B cell (primary cell): ENCODE measurements around the gene FAF1. TPM values are rescaled to one million over a fixed set of nuclear protein-coding genes. Genes with fewer than 3 reads are reported as not detected.

Source experiments
- ATAC-seq: fragments of 200-7000 bp; cut with Tn5 transposase; one replicate; pipeline ENCODE4 v1.10.0; 2021; ENCODE audit warnings: low read depth, mild to moderate bottlenecking, moderate number of reproducible peaks, moderate library complexity
- CTCF ChIA-PET: fragments of 350-600 bp; sonication (Branson Sonifier 250); formaldehyde crosslinking; loops from one replicate; lab custom pipeline; 2021; ENCODE audit warnings: antibody characterized with exemption, inconsistent platforms; lab: Charles Lee
- POLR2A ChIA-PET: fragments of 350-600 bp; sonication (Branson Sonifier 250); formaldehyde crosslinking; loops from one replicate; lab custom pipeline; 2021; ENCODE audit warnings: antibody characterized with exemption; lab: Charles Lee
- DNase-seq: peaks from one replicate; pipeline ENCODE4 v3.0.0; 2013
- H2AFZ ChIP-seq: 2 replicates; pipeline ENCODE4 v1.6.1; 2012; ENCODE audit warnings: mild to moderate bottlenecking, low read depth, low read length; ENCODE audit not compliant: insufficient read depth, poor library complexity, severe bottlenecking
- H3K27ac ChIP-seq, 2 donors: 1 replicate in 1 of 2; 2 replicates in 1 of 2; pipeline ENCODE4 v1.5.1; 2012 to 2013; ENCODE audit warnings: low read length in 2 of 2, mild to moderate bottlenecking in 2 of 2, moderate library complexity in 1 of 2
- H3K27me3 ChIP-seq, 4 experiments: fragments of 200-600 bp in 1 of 4; sonication (generic) in 1 of 4; replicated peaks in 1 of 4; 1 replicate in 2 of 4; 2 replicates in 2 of 4; pipeline versions ENCODE4 v1.6.1 to v1.7.0; 2013 to 2016; ENCODE audit warnings: low read length in 3 of 4, mild to moderate bottlenecking in 2 of 4, mixed read lengths in 1 of 4, moderate library complexity in 1 of 4; ENCODE audit not compliant: insufficient read depth in 4 of 4, control insufficient read depth in 3 of 4; ENCODE audit errors: control extremely low read depth in 1 of 4
- H3K36me3 ChIP-seq, 2 experiments: replicated peaks in 1 of 2; 1 replicate in 1 of 2; 2 replicates in 1 of 2; pipeline versions ENCODE4 v1.6.1 to v1.7.1; 2013; ENCODE audit warnings: low read length in 1 of 2; ENCODE audit not compliant: insufficient read depth in 2 of 2, control insufficient read depth in 1 of 2; ENCODE audit errors: control extremely low read depth in 1 of 2, extremely low read depth in 1 of 2
- H3K4me1 ChIP-seq, 2 donors: fragments of 200-600 bp in 1 of 2; sonication (generic) in 1 of 2; 1 replicate in 1 of 2; 2 replicates in 1 of 2; pipeline versions ENCODE4 v1.5.1 to v1.6.1; 2013 to 2017; ENCODE audit warnings: low read length in 2 of 2; ENCODE audit not compliant: control insufficient read depth in 2 of 2, insufficient read depth in 2 of 2
- H3K4me2 ChIP-seq: replicated peaks from 2 replicates; pipeline ENCODE3; 2012; ENCODE audit warnings: mild to moderate bottlenecking, low read depth, low read length; ENCODE audit not compliant: poor library complexity, severe bottlenecking
- H3K4me3 ChIP-seq, 5 experiments: fragments of 200-600 bp in 1 of 5; sonication (generic) in 1 of 5; 1 replicate in 3 of 5; 2 replicates in 2 of 5; pipeline versions ENCODE4 v1.5.1 to v1.7.0; 2011 to 2016; ENCODE audit warnings: low read length in 4 of 5, mild to moderate bottlenecking in 4 of 5, low read depth in 2 of 5, control low read depth in 1 of 5, moderate library complexity in 1 of 5; ENCODE audit not compliant: insufficient read depth in 1 of 5; ENCODE audit errors: control extremely low read depth in 1 of 5, extremely low read depth in 1 of 5
- H3K79me2 ChIP-seq: fragments of 200-600 bp; sonication (generic); one replicate; pipeline ENCODE4 v1.6.0; 2016; ENCODE audit warnings: low read length; ENCODE audit not compliant: control insufficient read depth, insufficient read depth
- H3K9ac ChIP-seq: fragments of 200-600 bp; sonication (generic); 2 replicates; pipeline ENCODE4 v1.6.1; 2017; ENCODE audit warnings: mild to moderate bottlenecking, low read length, moderate library complexity
- H3K9me3 ChIP-seq, 3 donors: one replicate each; pipeline versions ENCODE4 v1.6.1 to v1.7.1; 2013; ENCODE audit warnings: low read length in 2 of 3; ENCODE audit not compliant: control insufficient read depth in 2 of 3, insufficient read depth in 1 of 3; ENCODE audit errors: control extremely low read depth in 1 of 3
- H4K20me1 ChIP-seq: 2 replicates; pipeline ENCODE4 v1.6.0; 2012; ENCODE audit warnings: mild to moderate bottlenecking, low read length; ENCODE audit not compliant: insufficient read depth, control insufficient read depth, poor library complexity, severe bottlenecking
- H3K27ac Mint-ChIP-seq: one replicate; pipeline ENCODE4 v1.8.0; 2021; ENCODE audit warnings: mixed read lengths
- H3K27me3 Mint-ChIP-seq: one replicate; pipeline ENCODE4 v1.8.0; 2021; ENCODE audit warnings: mixed read lengths
- H3K4me1 Mint-ChIP-seq: one replicate; pipeline ENCODE4 v1.8.0; 2021; ENCODE audit warnings: mixed read lengths
- H3K4me3 Mint-ChIP-seq: one replicate; pipeline ENCODE4 v1.8.0; 2021; ENCODE audit warnings: mixed read lengths
- H3K9me3 Mint-ChIP-seq: one replicate; pipeline ENCODE4 v1.8.0; 2022; ENCODE audit warnings: mixed read lengths; ENCODE audit not compliant: insufficient read depth
- EZH2 ChIP-seq: IDR thresholded peaks from 2 replicates; pipeline ENCODE4 v1.6.1; 2012; ENCODE audit warnings: borderline replicate concordance, low read depth, mild to moderate bottlenecking, moderate library complexity, low read length; ENCODE audit not compliant: insufficient read depth, poor library complexity, severe bottlenecking
- WGBS: methylation state at CpG from one replicate; pipeline ENCODE4 v1.1.5; 2013; ENCODE audit warnings: missing lambda C conversion rate; ENCODE audit not compliant: insufficient coverage; 5-methylcytosine and 5-hydroxymethylcytosine counted together
- intact Hi-C: fragments of 100-400 bp; cut with micrococcal nuclease; formaldehyde crosslinking; loops from one replicate; pipeline ENCODE4 v1.10.0; 2022
- polyA plus RNA-seq: library from polyadenylated mRNA; depleted of rRNA; stranded (reverse); fragments of >200 nt; gene quantifications from 2 replicates; pipeline ENCODE4 v1.2.3, GENCODE V29; 2012
- total RNA-seq, 2 donors: library from RNA; stranded (reverse); fragments of 120-200 nt in 1 of 2; gene quantifications; 1 replicate in 1 of 2; 2 replicates in 1 of 2; pipeline versions ENCODE4 v1.2.3 to v1.2.4, GENCODE V29; 2013 to 2022
- TF ChIP-seq, protein P1 (sequence below): fragments of 200-600 bp; IDR thresholded peaks from one replicate; pipeline ENCODE4 v1.8.0; 2022; ENCODE audit warnings: antibody characterized with exemption, mild to moderate bottlenecking

The FAF1 gene
- total and polyA plus RNA-seq, 2 donors (not counting 1 experiment from before 2014, with no cell fraction given): 10.1 to 58.4 TPM

DNA sequence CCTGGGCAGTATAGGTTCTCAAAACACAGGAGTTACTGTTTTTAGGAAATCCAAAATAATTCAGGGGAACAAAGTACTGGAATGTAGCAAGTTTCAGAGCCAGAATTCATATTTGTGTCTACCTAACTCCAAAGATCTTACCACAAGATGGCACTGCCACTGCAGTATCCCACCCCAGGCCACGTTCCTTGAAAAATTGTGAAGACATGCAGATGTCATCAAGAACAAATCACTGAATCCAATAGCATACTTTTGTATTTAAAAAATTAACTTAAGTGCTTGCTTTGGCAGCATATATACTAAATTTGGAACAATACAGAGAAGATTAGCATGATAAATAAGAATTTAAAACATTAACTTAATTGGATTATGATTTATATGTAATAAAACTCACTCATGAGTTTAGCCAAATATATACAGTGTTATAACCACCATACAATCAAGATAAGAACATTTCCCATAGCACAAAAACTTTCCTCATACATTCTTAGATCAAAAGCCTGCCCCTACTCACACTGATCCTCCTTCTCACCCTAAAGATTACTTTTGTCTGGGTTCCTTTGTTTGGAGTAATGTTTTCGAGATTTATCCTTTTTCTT, 209.9 kb downstream of the FAF1 start:
- intact Hi-C loops: no loop called here
- Histone ChIP-seq H3K9ac (no peak overlapping the region), H3K9me3 (no peaks in the 10 kb centered on the region), H4K20me1 (no peaks in the 10 kb centered on the region), H3K27me3 (no peaks in the 10 kb centered on the region), H3K4me3 (no peak overlapping the region), H3K4me1 (no peaks in the 10 kb centered on the region), H3K27ac (no peak overlapping the region), H2AFZ (no peak overlapping the region), H3K36me3 (peaks cover 0 to 3% of the 10 kb centered on the region in 2 experiments), H3K4me2 (no peak overlapping the region), H3K79me2 (no peaks in the 10 kb centered on the region)
- ChIA-PET POLR2A (no interaction called here), CTCF (interaction anchor here (0.7 to 1.1 kb wide), 3 partner anchors 170 to 442 kb away, joined by 3 to 8 read pairs (median 3); no protein-coding TSS in a partner anchor)
- Mint-ChIP-seq H3K4me3 (no peak overlapping the region), H3K9me3 (no peaks in the 10 kb centered on the region), H3K4me1 (no peaks in the 10 kb centered on the region), H3K27me3 (no peaks in the 10 kb centered on the region), H3K27ac (no peak overlapping the region)
- ATAC-seq (no peak), DNase-seq (peak; percentile 14)
- no peak for TF ChIP-seq EZH2
- TF ChIP-seq, protein P1, sequence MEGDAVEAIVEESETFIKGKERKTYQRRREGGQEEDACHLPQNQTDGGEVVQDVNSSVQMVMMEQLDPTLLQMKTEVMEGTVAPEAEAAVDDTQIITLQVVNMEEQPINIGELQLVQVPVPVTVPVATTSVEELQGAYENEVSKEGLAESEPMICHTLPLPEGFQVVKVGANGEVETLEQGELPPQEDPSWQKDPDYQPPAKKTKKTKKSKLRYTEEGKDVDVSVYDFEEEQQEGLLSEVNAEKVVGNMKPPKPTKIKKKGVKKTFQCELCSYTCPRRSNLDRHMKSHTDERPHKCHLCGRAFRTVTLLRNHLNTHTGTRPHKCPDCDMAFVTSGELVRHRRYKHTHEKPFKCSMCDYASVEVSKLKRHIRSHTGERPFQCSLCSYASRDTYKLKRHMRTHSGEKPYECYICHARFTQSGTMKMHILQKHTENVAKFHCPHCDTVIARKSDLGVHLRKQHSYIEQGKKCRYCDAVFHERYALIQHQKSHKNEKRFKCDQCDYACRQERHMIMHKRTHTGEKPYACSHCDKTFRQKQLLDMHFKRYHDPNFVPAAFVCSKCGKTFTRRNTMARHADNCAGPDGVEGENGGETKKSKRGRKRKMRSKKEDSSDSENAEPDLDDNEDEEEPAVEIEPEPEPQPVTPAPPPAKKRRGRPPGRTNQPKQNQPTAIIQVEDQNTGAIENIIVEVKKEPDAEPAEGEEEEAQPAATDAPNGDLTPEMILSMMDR: no peak
- WGBS: no CpG with 5 or more reads among the region's 2 CpGs

DNA sequence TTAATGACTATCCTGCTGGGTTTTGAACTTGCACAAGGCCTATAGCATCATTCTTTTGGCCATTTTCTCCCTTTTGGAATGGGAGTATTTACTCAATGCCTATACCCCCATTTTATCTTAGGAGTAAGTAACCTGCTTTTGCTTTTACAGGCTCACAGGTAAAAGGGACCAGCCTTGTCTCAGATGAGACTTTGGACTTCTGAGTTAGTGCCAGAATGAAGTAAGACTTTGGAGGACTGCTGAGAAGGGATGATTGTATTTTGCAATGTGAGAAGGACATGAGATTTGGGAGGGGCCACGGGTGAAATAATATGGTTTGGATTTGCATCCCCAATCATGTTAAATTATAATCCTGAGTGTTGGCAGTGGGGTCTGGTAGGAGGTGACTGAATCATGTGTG, 212.7 kb downstream of the FAF1 start:
- no peak for DNase-seq
- no peaks in the 10 kb centered on the region for H3K27me3 Mint-ChIP-seq
- no peaks in the 10 kb centered on the region for H3K4me1 Mint-ChIP-seq
- H3K27ac Mint-ChIP-seq: no peak overlapping the region
- H3K27ac ChIP-seq: no peak overlapping the region
- no peak overlapping the region for H3K4me3 ChIP-seq
- TF ChIP-seq, protein P1: no peak
- no peak for TF ChIP-seq EZH2
- H3K9me3 ChIP-seq: no peaks in the 10 kb centered on the region
- H3K79me2 ChIP-seq: no peaks in the 10 kb centered on the region
- H2AFZ ChIP-seq: no peak overlapping the region
- no peaks in the 10 kb centered on the region for H3K9me3 Mint-ChIP-seq
- ChIA-PET POLR2A (no interaction called here), CTCF (interaction anchor here (1.1 kb wide), 1 partner anchor 441 kb away, joined by 3 read pairs; no protein-coding TSS in a partner anchor)
- no peak for ATAC-seq
- H3K36me3 ChIP-seq: peaks cover 0 to 15% of the 10 kb centered on the region in 2 experiments
- H4K20me1 ChIP-seq: no peaks in the 10 kb centered on the region
- no peaks in the 10 kb centered on the region for H3K27me3 ChIP-seq
- no peak overlapping the region for H3K9ac ChIP-seq
- intact Hi-C loops: no loop called here
- no peaks in the 10 kb centered on the region for H3K4me1 ChIP-seq
- H3K4me2 ChIP-seq: no peak overlapping the region
- H3K4me3 Mint-ChIP-seq: no peak overlapping the region
- no CpG with 5 or more reads among the region's 1 CpG for WGBS
